Keratinocyte (primary cell): ENCODE results near the gene ANXA3. TPM values are rescaled to one million over a fixed set of nuclear protein-coding genes. Genes with fewer than 3 reads are reported as not detected.

Experiments
- DNase-seq: peaks from one replicate; pipeline ENCODE4 v3.0.0-alpha.2; 2011; ENCODE audit warnings: low read depth, missing footprints, low spot score
- FAIRE-seq: peaks from 2 replicates; lab custom pipeline; 2011; peaks lifted over from hg19 to GRCh38; lab: Jason Lieb, UNC
- H2AFZ ChIP-seq: 2 replicates; pipeline ENCODE4 v1.6.0; 2012; ENCODE audit warnings: low read length, control low read depth, inconsistent platforms; ENCODE audit not compliant: control insufficient read depth
- H3K27ac ChIP-seq: 2 replicates; pipeline ENCODE4 v1.5.1; 2011; ENCODE audit warnings: low read length; ENCODE audit not compliant: control insufficient read depth, insufficient read depth
- H3K27me3 ChIP-seq: 3 replicates; pipeline ENCODE4 v1.6.0; 2011; ENCODE audit warnings: low read length; ENCODE audit not compliant: control insufficient read depth, insufficient read depth; ENCODE audit errors: extremely low read depth
- H3K36me3 ChIP-seq, 2 experiments: 2 replicates in 1 of 2; 3 replicates in 1 of 2; pipeline ENCODE4 v1.5.1; 2011; ENCODE audit warnings: low read length in 2 of 2, mild to moderate bottlenecking in 1 of 2; ENCODE audit not compliant: control insufficient read depth in 2 of 2, insufficient read depth in 2 of 2; ENCODE audit errors: extremely low read depth in 1 of 2
- H3K4me1 ChIP-seq: 3 replicates; pipeline ENCODE4 v1.5.1; 2011; ENCODE audit warnings: low read length; ENCODE audit not compliant: control insufficient read depth, insufficient read depth; ENCODE audit errors: extremely low read depth
- H3K4me2 ChIP-seq: 3 replicates; pipeline ENCODE4 v1.6.0; 2011; ENCODE audit warnings: low read depth, low read length; ENCODE audit not compliant: control insufficient read depth, insufficient read depth; ENCODE audit errors: extremely low read depth
- H3K4me3 ChIP-seq, 3 experiments: fragments of 200-600 bp in 1 of 3; sonication (generic) in 1 of 3; 2 replicates in 2 of 3; 3 replicates in 1 of 3; pipeline ENCODE4 v1.5.1; 2011 to 2016; ENCODE audit warnings: low read length in 3 of 3, mild to moderate bottlenecking in 3 of 3, control low read depth in 2 of 3, inconsistent platforms in 1 of 3, low read depth in 1 of 3, mixed read lengths in 1 of 3, mixed run types in 1 of 3, moderate library complexity in 1 of 3; ENCODE audit not compliant: control insufficient read depth in 2 of 3, insufficient read depth in 2 of 3; ENCODE audit errors: extremely low read depth in 1 of 3
- H3K79me2 ChIP-seq: 2 replicates; pipeline ENCODE4 v1.6.0; 2012; ENCODE audit warnings: low read length; ENCODE audit not compliant: control insufficient read depth, insufficient read depth
- H3K9ac ChIP-seq: 3 replicates; pipeline ENCODE4 v1.6.0; 2011; ENCODE audit warnings: low read length; ENCODE audit not compliant: control insufficient read depth, insufficient read depth; ENCODE audit errors: extremely low read depth
- H3K9me1 ChIP-seq: 3 replicates; pipeline ENCODE4 v1.6.0; 2011; ENCODE audit warnings: low read length; ENCODE audit not compliant: control insufficient read depth, insufficient read depth; ENCODE audit errors: extremely low read depth
- H3K9me3 ChIP-seq: 2 replicates; pipeline ENCODE4 v1.5.1; 2012; ENCODE audit warnings: low read depth, low read length; ENCODE audit not compliant: control insufficient read depth
- H4K20me1 ChIP-seq: 3 replicates; pipeline ENCODE4 v1.6.0; 2011; ENCODE audit warnings: low read length; ENCODE audit not compliant: control insufficient read depth, insufficient read depth; ENCODE audit errors: extremely low read depth
- EZH2 ChIP-seq: IDR thresholded peaks from one replicate; pipeline ENCODE4 v1.6.1; 2012; ENCODE audit warnings: inconsistent platforms, mild to moderate bottlenecking, low read length, moderate library complexity
- dilution Hi-C: fragments of 300-500 bp; cut with MboI; formaldehyde crosslinking; loops from one replicate; pipeline ENCODE4 v1.7.0; 2020; ENCODE audit warnings: low sequenced_read_pairs; ENCODE audit not compliant: extremely low pct_ligation_motif_present
- polyA plus RNA-seq, 5 experiments: library from polyadenylated mRNA; depleted of rRNA in 3 of 5; stranded (reverse) in 3 of 5; stranded (forward) in 1 of 5; unstranded in 1 of 5; fragments of >200 nt; gene quantifications; 1 replicate in 1 of 5; 2 replicates in 3 of 5; 3 replicates in 1 of 5; pipeline versions ENCODE4 v1.2.1 to v1.2.3, GENCODE V29; 2011 to 2012; ENCODE audit warnings: missing spikeins in 2 of 5, low read depth in 1 of 5, low replicate concordance in 1 of 5
- TF ChIP-seq, protein P1 (sequence below), 3 experiments: IDR thresholded peaks in 1 of 3; conservative IDR thresholded peaks in 1 of 3; optimal IDR thresholded peaks in 1 of 3; 2 replicates in 2 of 3; 3 replicates in 1 of 3; pipeline versions ENCODE3 to v1.5.1; 2011; ENCODE audit warnings: low read length in 3 of 3, mild to moderate bottlenecking in 3 of 3, moderate library complexity in 2 of 3, control low read depth in 1 of 3, inconsistent platforms in 1 of 3; ENCODE audit not compliant: insufficient read depth in 2 of 3; ENCODE audit errors: extremely low read depth in 1 of 3

The ANXA3 gene
- polyA plus RNA-seq, 1 donor (not counting 4 experiments of a cell fraction or from before 2014, with no cell fraction given) = 463 TPM

DNA sequence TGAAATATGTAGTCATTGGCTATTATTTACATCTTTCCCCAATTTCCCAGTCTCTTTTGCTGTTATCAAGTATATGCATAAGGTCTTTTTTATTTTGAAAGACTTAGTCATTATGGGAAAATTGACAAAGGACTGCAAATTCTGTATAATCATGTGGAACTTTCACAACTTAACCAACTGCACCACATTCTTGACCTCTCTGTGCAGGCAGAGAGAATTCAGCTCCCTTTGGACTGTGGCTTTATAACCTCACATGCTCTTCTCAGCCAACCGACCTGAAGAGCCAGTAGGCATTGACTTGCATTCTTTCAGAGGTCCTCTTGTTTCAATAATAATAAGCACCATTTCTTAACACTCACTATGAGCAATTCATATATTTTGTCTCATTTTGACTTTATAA lies 66.9 kb downstream of the ANXA3 start:
- dilution Hi-C loops = loop anchor here (25.0 kb wide), 1 partner anchor 244 kb away; no protein-coding TSS in a partner anchor
- TF ChIP-seq, protein P1, sequence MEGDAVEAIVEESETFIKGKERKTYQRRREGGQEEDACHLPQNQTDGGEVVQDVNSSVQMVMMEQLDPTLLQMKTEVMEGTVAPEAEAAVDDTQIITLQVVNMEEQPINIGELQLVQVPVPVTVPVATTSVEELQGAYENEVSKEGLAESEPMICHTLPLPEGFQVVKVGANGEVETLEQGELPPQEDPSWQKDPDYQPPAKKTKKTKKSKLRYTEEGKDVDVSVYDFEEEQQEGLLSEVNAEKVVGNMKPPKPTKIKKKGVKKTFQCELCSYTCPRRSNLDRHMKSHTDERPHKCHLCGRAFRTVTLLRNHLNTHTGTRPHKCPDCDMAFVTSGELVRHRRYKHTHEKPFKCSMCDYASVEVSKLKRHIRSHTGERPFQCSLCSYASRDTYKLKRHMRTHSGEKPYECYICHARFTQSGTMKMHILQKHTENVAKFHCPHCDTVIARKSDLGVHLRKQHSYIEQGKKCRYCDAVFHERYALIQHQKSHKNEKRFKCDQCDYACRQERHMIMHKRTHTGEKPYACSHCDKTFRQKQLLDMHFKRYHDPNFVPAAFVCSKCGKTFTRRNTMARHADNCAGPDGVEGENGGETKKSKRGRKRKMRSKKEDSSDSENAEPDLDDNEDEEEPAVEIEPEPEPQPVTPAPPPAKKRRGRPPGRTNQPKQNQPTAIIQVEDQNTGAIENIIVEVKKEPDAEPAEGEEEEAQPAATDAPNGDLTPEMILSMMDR (optimal IDR thresholded peaks at IDR 0.05 in 1 of 3, IDR thresholded peaks at IDR 0.05 in 1 of 3, conservative IDR thresholded peaks at IDR 0.05 in 1 of 3; ENCODE audit: extremely low read depth in 1 of 3, insufficient read depth in 2 of 3, low read length in 3 of 3) = no peak
- TF ChIP-seq EZH2 = no peak
- H3K9me1 ChIP-seq = no peaks in the 10 kb centered on the region
- no peaks in the 10 kb centered on the region for H3K9me3 ChIP-seq
- H2AFZ ChIP-seq = no peak overlapping the region
- no peaks in the 10 kb centered on the region for H4K20me1 ChIP-seq
- no peak overlapping the region for H3K4me3 ChIP-seq
- no peak overlapping the region for H3K9ac ChIP-seq
- FAIRE-seq = no peak
- no peak overlapping the region for H3K27ac ChIP-seq
- H3K36me3 ChIP-seq = no peaks in the 10 kb centered on the region
- H3K79me2 ChIP-seq = no peaks in the 10 kb centered on the region
- no peak for DNase-seq
- H3K4me1 ChIP-seq = no peaks in the 10 kb centered on the region
- no peaks in the 10 kb centered on the region for H3K27me3 ChIP-seq
- no peak overlapping the region for H3K4me2 ChIP-seq

DNA sequence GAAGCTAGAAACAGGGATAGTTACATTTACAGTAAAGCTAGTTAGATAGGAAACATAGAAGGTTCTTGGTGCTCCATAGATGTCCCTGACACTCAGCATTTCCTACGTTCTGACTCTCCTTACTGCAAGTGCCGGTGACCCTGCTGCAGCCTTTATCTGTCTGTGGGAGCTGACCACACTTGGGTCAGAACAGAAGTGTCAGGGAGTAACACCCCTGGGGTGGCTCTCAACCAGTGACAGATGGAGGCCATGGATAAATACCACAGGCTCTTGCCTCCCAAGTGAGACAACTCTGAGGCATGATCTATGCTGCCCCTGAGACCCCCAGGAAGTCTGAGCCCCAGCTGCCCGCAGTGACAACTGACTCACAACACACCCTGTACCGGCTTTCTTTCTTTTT lies 69.8 kb downstream of the ANXA3 start:
- no peaks in the 10 kb centered on the region for H3K9me3 ChIP-seq
- DNase-seq (no peak), FAIRE-seq (no peak)
- H3K27me3 ChIP-seq = no peaks in the 10 kb centered on the region
- H3K79me2 ChIP-seq = no peaks in the 10 kb centered on the region
- no peaks in the 10 kb centered on the region for H4K20me1 ChIP-seq
- H3K36me3 ChIP-seq = no peaks in the 10 kb centered on the region
- H3K4me1 ChIP-seq = no peaks in the 10 kb centered on the region
- H3K27ac ChIP-seq = no peak overlapping the region
- no peak overlapping the region for H3K4me3 ChIP-seq
- no peak overlapping the region for H2AFZ ChIP-seq
- H3K9ac ChIP-seq = no peak overlapping the region
- dilution Hi-C loops = loop anchor here (25.0 kb wide), 1 partner anchor 241 kb away; no protein-coding TSS in a partner anchor
- no peaks in the 10 kb centered on the region for H3K9me1 ChIP-seq
- TF ChIP-seq, protein P1 (optimal IDR thresholded peaks at IDR 0.05 in 1 of 3, IDR thresholded peaks at IDR 0.05 in 1 of 3, conservative IDR thresholded peaks at IDR 0.05 in 1 of 3; ENCODE audit: extremely low read depth in 1 of 3, insufficient read depth in 2 of 3, low read length in 3 of 3) = no peak
- no peak for TF ChIP-seq EZH2
- no peak overlapping the region for H3K4me2 ChIP-seq
